K562 (cell line): ENCODE results near the gene MAP4K4. TPM values are rescaled to one million over a fixed set of nuclear protein-coding genes. Genes with fewer than 3 reads are reported as not detected.
A peak's percentile ranks its signal among the peaks of the same experiment; 100 is the strongest.

Experiments used
- ATAC-seq: fragments of 200-7000 bp; cut with Tn5 transposase; 3 replicates; pipeline ENCODE4 v1.9.1; 2020; ENCODE audit warnings: moderate library complexity
- BruUV-seq: library from RNA; stranded (reverse); fragments of 400-500 nt; replicated peaks from 2 replicates; lab custom pipeline; 2021; lab: Mats Ljungman, UMichigan
- CTCF ChIA-PET: fragments of 300-600 bp; formaldehyde crosslinking; extraction: SDS; loops from one replicate; lab custom pipeline; 2021; ENCODE audit warnings: low intra/inter-chr PET ratio; lab: Yijun Ruan, JAX
- POLR2A ChIA-PET: fragments of 300-600, 350-650 bp; sonication (Branson Sonifier 250); formaldehyde crosslinking; extraction: SDS; loops from one replicate; lab custom pipeline; 2021; ENCODE audit warnings: antibody characterized with exemption, inconsistent platforms; lab: Yijun Ruan, JAX
- DNase-seq, 4 experiments: peaks; one replicate each; pipeline versions ENCODE4 v3.0.0 to v3.0.0-alpha.2; 2011 to 2018; ENCODE audit warnings: low spot score in 3 of 4, mixed read lengths in 3 of 4; ENCODE audit errors: extremely low read depth in 1 of 4
- FAIRE-seq: peaks from 2 replicates; lab custom pipeline; 2011; peaks lifted over from hg19 to GRCh38; lab: Jason Lieb, UNC
- H2AFZ ChIP-seq: 2 replicates; pipeline ENCODE4 v1.6.0; 2011; ENCODE audit warnings: low read depth, low read length, control low read depth, inconsistent platforms
- H3K27ac ChIP-seq: fragments of 200-600 bp; 3 replicates; pipeline ENCODE4 v1.8.0; 2011; ENCODE audit warnings: low read depth, mild to moderate bottlenecking, control low read depth, inconsistent platforms, low read length, moderate library complexity, mixed read lengths; ENCODE audit errors: extremely low read depth
- H3K27me3 ChIP-seq, 2 experiments: fragments of 300-600 bp in 1 of 2; 2 replicates in 1 of 2; 3 replicates in 1 of 2; pipeline versions ENCODE4 v1.6.0 to v1.8.0; 2011; ENCODE audit warnings: inconsistent platforms in 2 of 2, low read length in 2 of 2, mild to moderate bottlenecking in 1 of 2, mixed read lengths in 1 of 2, moderate library complexity in 1 of 2; ENCODE audit not compliant: control insufficient read depth in 2 of 2, insufficient read depth in 2 of 2
- H3K36me3 ChIP-seq: fragments of 300-600 bp; 3 replicates; pipeline ENCODE4 v1.8.0; 2011; ENCODE audit warnings: mild to moderate bottlenecking, low read length, inconsistent platforms; ENCODE audit not compliant: control insufficient read depth, insufficient read depth
- H3K4me1 ChIP-seq, 2 experiments: fragments of 200-600 bp in 1 of 2; replicated peaks in 1 of 2; 2 replicates in 1 of 2; 3 replicates in 1 of 2; pipeline versions ENCODE4 v1.5.1 to v1.8.0; 2011; ENCODE audit warnings: inconsistent platforms in 2 of 2, low read length in 2 of 2, mild to moderate bottlenecking in 1 of 2, mixed read lengths in 1 of 2, moderate library complexity in 1 of 2; ENCODE audit not compliant: control insufficient read depth in 2 of 2, insufficient read depth in 2 of 2
- H3K4me2 ChIP-seq: 2 replicates; pipeline ENCODE4 v1.6.1; 2011; ENCODE audit warnings: low read length, control low read depth, inconsistent platforms, mixed read lengths; ENCODE audit not compliant: insufficient read depth
- H3K4me3 ChIP-seq: fragments of 200-600 bp; sonication (generic), shearing (Covaris generic); 2 replicates; pipeline ENCODE4 v1.5.1; 2016; ENCODE audit warnings: control low read depth, inconsistent platforms
- H3K79me2 ChIP-seq: fragments of 200-600 bp; 3 replicates; pipeline ENCODE4 v1.8.0; 2011; ENCODE audit warnings: low read length, inconsistent platforms; ENCODE audit not compliant: control insufficient read depth, insufficient read depth
- H3K9ac ChIP-seq, 2 experiments: 2 replicates each; pipeline versions ENCODE4 v1.6.0 to v1.6.1; 2011; ENCODE audit warnings: low read depth in 2 of 2, low read length in 2 of 2, control low read depth in 1 of 2, inconsistent platforms in 1 of 2, mild to moderate bottlenecking in 1 of 2, mixed read lengths in 1 of 2; ENCODE audit not compliant: insufficient read depth in 1 of 2
- H3K9me1 ChIP-seq: one replicate; pipeline ENCODE4 v1.6.0; 2011; ENCODE audit warnings: inconsistent platforms, mild to moderate bottlenecking, low read length, moderate library complexity; ENCODE audit not compliant: control insufficient read depth, insufficient read depth
- H3K9me3 ChIP-seq: replicated peaks from 2 replicates; pipeline ENCODE4 v1.5.1; 2011; ENCODE audit warnings: low read depth, low read length, inconsistent platforms; ENCODE audit not compliant: control insufficient read depth, insufficient read depth
- H4K20me1 ChIP-seq: replicated peaks from 2 replicates; pipeline ENCODE4 v1.6.1; 2011; ENCODE audit warnings: low read length, inconsistent platforms, mixed read lengths; ENCODE audit not compliant: control insufficient read depth, insufficient read depth
- JUND ChIP-seq, 2 experiments: IDR thresholded peaks; 2 replicates in 1 of 2; 3 replicates in 1 of 2; pipeline ENCODE4 v1.6.1; 2011; ENCODE audit warnings: borderline replicate concordance in 2 of 2, low read depth in 2 of 2, low read length in 2 of 2, improper control_type of control experiment in 1 of 2, missing biosample characterization in 1 of 2, missing genetic modification characterization in 1 of 2, missing genetic modification reagents in 1 of 2
- MCM3 ChIP-seq: fragments of 450-650 bp; IDR thresholded peaks from 2 replicates; pipeline ENCODE4 v1.6.1; 2016
- WGBS: fragments of 100-300 bp; shearing (Covaris generic); methylation state at CpG from one replicate; pipeline ENCODE4 v1.1.6; 2016; ENCODE audit warnings: low coverage, mixed read lengths; ENCODE audit not compliant: insufficient coverage; ENCODE audit errors: missing lambda C conversion rate; 5-methylcytosine and 5-hydroxymethylcytosine counted together
- in situ Hi-C: fragments of 300-500 bp; cut with MboI; formaldehyde crosslinking; loops from 4 replicates; pipeline ENCODE4 v1.15.0; 2018; ENCODE audit warnings: inconsistent platforms, mixed read lengths
- intact Hi-C: fragments of 100-400 bp; cut with micrococcal nuclease; formaldehyde crosslinking; loops from 2 replicates; pipeline ENCODE4 v1.14.2; 2022
- polyA plus RNA-seq, 8 experiments: library from polyadenylated mRNA; depleted of rRNA in 4 of 8; stranded (reverse) in 5 of 8; unstranded in 3 of 8; fragments of >200 nt; fragmentation: Nextera tagmentation in 2 of 8; fragmentation: Illumina TruSeq in 1 of 8; extraction: Ambion mirVana in 2 of 8; extraction: Trizol in 1 of 8; gene quantifications; 2 replicates each; pipeline versions ENCODE4 v1.2.1 to v1.2.3, GENCODE V29; 2011 to 2014; ENCODE audit warnings: inconsistent platforms in 1 of 8, missing spikeins in 1 of 8
- total RNA-seq, 7 experiments: library from RNA; depleted of rRNA in 6 of 7; stranded (reverse); fragments of >200 nt in 6 of 7; fragmentation: Illumina TruSeq in 2 of 7; extraction: Trizol in 2 of 7; gene quantifications; 2 replicates each; pipeline versions ENCODE4 v1.2.1 to v1.2.3, GENCODE V29; 2011 to 2021; ENCODE audit warnings: low replicate concordance in 1 of 7
- TF ChIP-seq, protein P1 (sequence below), 2 experiments: fragments of 450-650 bp in 1 of 2; sonication (generic) in 1 of 2; formaldehyde crosslinking in 1 of 2; IDR thresholded peaks in 1 of 2; conservative IDR thresholded peaks in 1 of 2; 2 replicates each; pipeline versions ENCODE4 v1.6.1 to v1.8.1; 2016 to 2023; ENCODE audit warnings: mild to moderate bottlenecking in 2 of 2, moderate library complexity in 2 of 2, inconsistent platforms in 1 of 2, missing genetic modification reagents in 1 of 2
- TF ChIP-seq, protein P2 (sequence below): fragments of 250-450 bp; sonication (Bioruptor Pico); IDR thresholded peaks from 2 replicates; pipeline ENCODE4 v1.8.0; 2021; ENCODE audit warnings: borderline replicate concordance, mild to moderate bottlenecking, moderate library complexity; ENCODE audit not compliant: poor library complexity, severe bottlenecking
- TF ChIP-seq, protein P3 (sequence below): fragments of 250-450 bp; sonication (Bioruptor Pico); IDR thresholded peaks from 2 replicates; pipeline ENCODE4 v1.5.0; 2021; ENCODE audit warnings: mild to moderate bottlenecking, borderline replicate concordance

The MAP4K4 gene
- total and polyA plus RNA-seq, 9 of the 15 experiments (the other 6 are each of a cell fraction or from before 2014, with no cell fraction given): 7.6 to 76.4 (median 50.6) TPM

DNA sequence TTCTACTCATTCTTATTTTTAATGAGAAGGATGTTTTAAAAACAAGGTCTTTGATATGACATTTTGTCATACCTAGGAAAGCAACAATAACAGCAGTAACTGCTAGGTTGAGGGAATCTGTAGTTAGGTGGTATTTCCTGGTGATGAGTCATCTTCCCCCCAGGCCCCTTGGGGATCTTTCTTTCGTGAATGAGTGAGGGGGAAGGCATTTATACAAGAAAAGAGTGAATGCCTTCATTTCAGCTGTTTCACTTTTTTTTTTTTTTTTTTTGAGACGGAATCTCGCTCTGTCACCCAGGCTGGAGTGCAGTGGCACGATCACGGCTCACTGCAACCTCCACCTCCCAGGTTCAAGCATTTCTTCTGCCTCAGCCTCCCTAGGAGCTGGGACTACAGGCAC lies 108.6 kb downstream of the MAP4K4 start:
- Histone ChIP-seq H3K9ac (no peak overlapping the region), H3K36me3 (no peaks in the 10 kb centered on the region), H2AFZ (no peak overlapping the region), H3K4me2 (no peak overlapping the region), H3K4me1 (peaks cover 13 to 14% of the 10 kb centered on the region in 2 experiments; a peak in 4 of 5 replicates), H3K79me2 (peaks cover 42% of the 10 kb centered on the region), H4K20me1 (no peaks in the 10 kb centered on the region; the same call in 1 of the 2 replicates), H3K9me3 (no peaks in the 10 kb centered on the region), H3K27ac (no peak overlapping the region), H3K4me3 (no peak overlapping the region), H3K27me3 (no peaks in the 10 kb centered on the region), H3K9me1 (no peaks in the 10 kb centered on the region)
- ChIA-PET CTCF (no interaction called here), POLR2A (no interaction called here)
- in situ Hi-C loops: no loop called here
- FAIRE-seq: no peak
- TF ChIP-seq, protein P1, sequence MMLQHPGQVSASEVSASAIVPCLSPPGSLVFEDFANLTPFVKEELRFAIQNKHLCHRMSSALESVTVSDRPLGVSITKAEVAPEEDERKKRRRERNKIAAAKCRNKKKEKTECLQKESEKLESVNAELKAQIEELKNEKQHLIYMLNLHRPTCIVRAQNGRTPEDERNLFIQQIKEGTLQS (IDR thresholded peaks at IDR 0.05): peak; percentile 74
- TF ChIP-seq, protein P1 (CRISPR knock-in tag; conservative IDR thresholded peaks at IDR 0.05): no peak
- peak; percentile 53; the same call in 1 of the 2 replicates for TF ChIP-seq JUND (IDR thresholded peaks at IDR 0.05; ENCODE audit: borderline replicate concordance, low read depth, low read length)
- TF ChIP-seq JUND (tag; IDR thresholded peaks at IDR 0.05; ENCODE audit: borderline replicate concordance, low read depth, low read length): no peak
- TF ChIP-seq, protein P2, sequence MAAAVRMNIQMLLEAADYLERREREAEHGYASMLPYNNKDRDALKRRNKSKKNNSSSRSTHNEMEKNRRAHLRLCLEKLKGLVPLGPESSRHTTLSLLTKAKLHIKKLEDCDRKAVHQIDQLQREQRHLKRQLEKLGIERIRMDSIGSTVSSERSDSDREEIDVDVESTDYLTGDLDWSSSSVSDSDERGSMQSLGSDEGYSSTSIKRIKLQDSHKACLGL (CRISPR knock-in tag): no peak
- TF ChIP-seq, protein P3, sequence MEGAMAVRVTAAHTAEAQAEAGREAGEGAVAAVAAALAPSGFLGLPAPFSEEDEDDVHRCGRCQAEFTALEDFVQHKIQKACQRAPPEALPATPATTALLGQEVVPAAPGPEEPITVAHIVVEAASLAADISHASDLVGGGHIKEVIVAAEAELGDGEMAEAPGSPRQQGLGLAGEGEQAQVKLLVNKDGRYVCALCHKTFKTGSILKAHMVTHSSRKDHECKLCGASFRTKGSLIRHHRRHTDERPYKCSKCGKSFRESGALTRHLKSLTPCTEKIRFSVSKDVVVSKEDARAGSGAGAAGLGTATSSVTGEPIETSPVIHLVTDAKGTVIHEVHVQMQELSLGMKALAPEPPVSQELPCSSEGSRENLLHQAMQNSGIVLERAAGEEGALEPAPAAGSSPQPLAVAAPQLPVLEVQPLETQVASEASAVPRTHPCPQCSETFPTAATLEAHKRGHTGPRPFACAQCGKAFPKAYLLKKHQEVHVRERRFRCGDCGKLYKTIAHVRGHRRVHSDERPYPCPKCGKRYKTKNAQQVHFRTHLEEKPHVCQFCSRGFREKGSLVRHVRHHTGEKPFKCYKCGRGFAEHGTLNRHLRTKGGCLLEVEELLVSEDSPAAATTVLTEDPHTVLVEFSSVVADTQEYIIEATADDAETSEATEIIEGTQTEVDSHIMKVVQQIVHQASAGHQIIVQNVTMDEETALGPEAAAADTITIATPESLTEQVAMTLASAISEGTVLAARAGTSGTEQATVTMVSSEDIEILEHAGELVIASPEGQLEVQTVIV (CRISPR knock-in tag): no peak
- TF ChIP-seq MCM3: no peak
- peak; percentile 30 for ATAC-seq
- 6% methylated on average over 1 of the region's 5 CpGs for whole genome bisulfite sequencing
- BruUV-seq: no TSS peak
- intact Hi-C loops: no loop called here
- peak in 2 of 4 experiments; percentile 17 to 25 for DNase-seq
